ENCODE measurements around the gene TP53AIP1. TPM values are rescaled to one million over a fixed set of nuclear protein-coding genes. Genes with fewer than 3 reads are reported as not detected.

TP53AIP1 gene
- total and polyA plus RNA-seq, 7 donors: 0.07 to 0.51 (median 0.08) TPM; not detected in 4

DNA sequence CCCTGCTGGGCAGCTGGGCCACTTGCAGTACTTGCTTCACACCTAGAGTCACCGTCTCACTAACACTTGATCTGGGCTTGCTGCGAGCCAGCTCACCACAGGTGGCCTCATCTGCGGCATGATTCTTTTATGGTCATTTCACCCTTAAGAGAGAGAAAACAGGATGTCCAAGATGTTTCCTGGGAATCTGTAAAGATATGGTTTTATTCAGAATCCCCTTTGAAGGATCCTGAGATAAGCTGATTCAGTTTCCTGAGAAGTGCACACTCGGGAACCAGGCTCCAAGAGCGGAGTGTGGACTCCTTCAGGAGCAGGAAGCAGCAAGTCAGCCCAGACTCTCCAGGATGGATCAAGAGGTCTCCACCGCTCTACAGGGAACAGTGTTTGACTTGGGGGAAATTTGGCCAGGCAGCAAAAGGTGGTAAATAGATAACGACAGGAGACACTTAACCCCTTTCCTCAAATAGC is 21.8 kb upstream of the TP53AIP1 start:
- H3K9me3 ChIP-seq: no peaks in the 10 kb centered on the region
- TF ChIP-seq CTCF (IDR thresholded peaks at IDR 0.05): no peak
- intact Hi-C loops (cut with DNase I): no loop called here
- no peak for DNase-seq
- no peak for ATAC-seq
- peaks cover 0 to 9% of the 10 kb centered on the region in 2 donors for H3K36me3 ChIP-seq (ENCODE audit: insufficient read depth in 1 of 2, low read depth in 1 of 2)
- peaks cover 5% of the 10 kb centered on the region for H3K4me1 ChIP-seq
- WGBS, 3 donors: 51 to 65% (median 56%) methylated on average over 7 of the region's 7 CpGs
- H3K4me3 ChIP-seq: no peak overlapping the region
- H3K27ac ChIP-seq: no peak overlapping the region
- peaks cover 0 to 2% (median 0%) of the 10 kb centered on the region in 3 donors for H3K27me3 ChIP-seq (ENCODE audit: insufficient read depth in 3 of 3, low read length in 2 of 3)

GRCh38 chr11:128963744-128964325 is 21.2 kb upstream of the TP53AIP1 start:
- no peak for ATAC-seq
- intact Hi-C loops (cut with DNase I): no loop called here
- WGBS, 3 donors: 57 to 68% (median 64%) methylated on average over 3 of the region's 3 CpGs

GRCh38 chr11:128962896-128963295 is 20.2 kb upstream of the TP53AIP1 start:
- Histone ChIP-seq H3K27ac (no peak overlapping the region), H3K9me3 (no peaks in the 10 kb centered on the region), H3K4me1 (peaks cover 5% of the 10 kb centered on the region), H3K27me3 (ENCODE audit: insufficient read depth in 3 of 3, low read length in 2 of 3) (peaks cover 0 to 3% (median 0%) of the 10 kb centered on the region in 3 donors), H3K4me3 (no peak overlapping the region), H3K36me3 (ENCODE audit: insufficient read depth in 1 of 2, low read depth in 1 of 2) (no peaks in the 10 kb centered on the region)
- no peak for TF ChIP-seq CTCF (IDR thresholded peaks at IDR 0.05)
- intact Hi-C loops (cut with DNase I): no loop called here
- ATAC-seq: no peak
- DNase-seq: no peak
- 59 to 69% (median 61%) methylated on average over 5 of the region's 5 CpGs for WGBS, 3 donors

More at GRCh38 chr11:128963744-128964325, 21.2 kb upstream of the TP53AIP1 start:
- Histone ChIP-seq H3K27me3 (ENCODE audit: insufficient read depth in 3 of 3, low read length in 2 of 3) (peaks cover 0 to 3% (median 0%) of the 10 kb centered on the region in 3 donors), H3K9me3 (no peaks in the 10 kb centered on the region), H3K27ac (no peak overlapping the region), H3K4me3 (no peak overlapping the region), H3K4me1 (peaks cover 5% of the 10 kb centered on the region), H3K36me3 (ENCODE audit: insufficient read depth in 1 of 2, low read depth in 1 of 2) (peaks cover 0 to 3% of the 10 kb centered on the region in 2 donors)
- DNase-seq: no peak
- TF ChIP-seq CTCF (IDR thresholded peaks at IDR 0.05): no peak

GRCh38 chr11:128961645-128962044 is 19.0 kb upstream of the TP53AIP1 start:
- no peak overlapping the region for H3K4me3 ChIP-seq
- intact Hi-C loops (cut with DNase I): no loop called here
- peaks cover 0 to 3% (median 0%) of the 10 kb centered on the region in 3 donors for H3K27me3 ChIP-seq (ENCODE audit: insufficient read depth in 3 of 3, low read length in 2 of 3)
- no peak for DNase-seq
- H3K27ac ChIP-seq: no peak overlapping the region
- no peaks in the 10 kb centered on the region for H3K36me3 ChIP-seq (ENCODE audit: insufficient read depth in 1 of 2, low read depth in 1 of 2)
- no peaks in the 10 kb centered on the region for H3K4me1 ChIP-seq
- H3K9me3 ChIP-seq: no peaks in the 10 kb centered on the region
- no peak for TF ChIP-seq CTCF (IDR thresholded peaks at IDR 0.05)
- no peak for ATAC-seq
- 90 to 92% (median 92%) methylated on average over 2 of the region's 2 CpGs for WGBS, 3 donors

- TF ChIP-seq CTCF (IDR thresholded peaks at IDR 0.05): no peak
- H3K36me3 ChIP-seq (ENCODE audit: insufficient read depth in 1 of 2, low read depth in 1 of 2): no peaks in the 10 kb centered on the region
- no peak overlapping the region for H3K27ac ChIP-seq
- H3K27me3 ChIP-seq (ENCODE audit: insufficient read depth in 3 of 3, low read length in 2 of 3): peaks cover 0 to 3% (median 0%) of the 10 kb centered on the region in 3 donors
- DNase-seq (no peak), ATAC-seq (no peak)
- no peak overlapping the region for H3K4me3 ChIP-seq
- intact Hi-C loops (cut with DNase I): loop anchor here (2.0 to 10.0 kb wide), 3 partner anchors 74 to 922 kb away; no protein-coding TSS in a partner anchor
- WGBS, 3 donors: 71 to 77% (median 77%) methylated on average over 8 of the region's 8 CpGs
- no peaks in the 10 kb centered on the region for H3K9me3 ChIP-seq
- H3K4me1 ChIP-seq: no peaks in the 10 kb centered on the region
Observed at GRCh38 chr11:128957202-128957482, 14.5 kb upstream of the TP53AIP1 start.
